Neural crest cell (in vitro differentiated cells): ENCODE data around the gene RSRP1. TPM values are rescaled to one million over a fixed set of nuclear protein-coding genes. Genes with fewer than 3 reads are reported as not detected.
A peak's percentile ranks its signal among the peaks of the same experiment; 100 is the strongest.

Source experiments
- DNase-seq: peaks from one replicate; pipeline ENCODE4 v3.0.0; 2021; ENCODE audit warnings: low read depth, mixed read lengths, low spot score
- H3K27ac Mint-ChIP-seq: one replicate; pipeline ENCODE4 v1.8.0; 2021; ENCODE audit warnings: mild to moderate bottlenecking, mixed read lengths; ENCODE audit not compliant: unreplicated experiment
- H3K27me3 Mint-ChIP-seq: 2 replicates; pipeline ENCODE4 v1.8.0; 2021; ENCODE audit warnings: low read depth, mild to moderate bottlenecking, mixed read lengths
- H3K36me3 Mint-ChIP-seq: 2 replicates; pipeline ENCODE4 v1.8.0; 2021; ENCODE audit warnings: low read depth, mild to moderate bottlenecking, mixed read lengths
- H3K4me1 Mint-ChIP-seq: 2 replicates; pipeline ENCODE4 v1.8.0; 2021; ENCODE audit warnings: mixed read lengths
- H3K4me3 Mint-ChIP-seq: one replicate; pipeline ENCODE4 v1.8.0; 2021; ENCODE audit warnings: mild to moderate bottlenecking, mixed read lengths
- H3K9me3 Mint-ChIP-seq: 2 replicates; pipeline ENCODE4 v1.8.0; 2021; ENCODE audit warnings: mixed read lengths
- total RNA-seq: library from RNA; stranded (reverse); gene quantifications from 2 replicates; pipeline ENCODE4 v1.2.1, GENCODE V29; 2021
- TF ChIP-seq, protein P1 (sequence below): fragments of 200-600 bp; sonication (generic); conservative IDR thresholded peaks from 2 replicates; pipeline ENCODE4 v1.5.0; 2021; ENCODE audit warnings: antibody characterized with exemption, mild to moderate bottlenecking

Gene RSRP1
- total RNA-seq, 1 donor from 2014 or later: 74.2 TPM

DNA sequence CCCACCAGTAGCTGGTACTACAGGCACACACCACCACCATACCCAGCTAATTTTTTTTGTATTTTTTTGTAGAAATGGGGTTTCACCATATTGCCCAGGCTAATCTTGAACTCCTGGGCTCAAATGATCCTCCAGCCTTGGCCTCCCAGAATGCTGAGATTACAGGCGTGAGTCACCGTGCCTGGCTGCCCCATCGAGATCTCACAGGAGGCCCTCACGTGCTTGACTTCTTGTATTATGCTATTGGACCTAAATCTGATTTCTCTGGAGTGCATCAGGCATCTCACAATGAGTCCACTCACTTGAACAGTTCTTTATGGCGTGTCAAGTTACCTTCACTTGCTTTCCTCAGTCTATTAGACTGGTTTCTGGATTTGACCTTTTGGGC lies 9.3 kb upstream of the RSRP1 start:
- H3K4me3 Mint-ChIP-seq: no peak overlapping the region
- no peaks in the 10 kb centered on the region for H3K9me3 Mint-ChIP-seq
- DNase-seq: no peak
- H3K4me1 Mint-ChIP-seq: no peaks in the 10 kb centered on the region
- H3K27ac Mint-ChIP-seq: no peak overlapping the region
- no peaks in the 10 kb centered on the region for H3K36me3 Mint-ChIP-seq
- TF ChIP-seq, protein P1, sequence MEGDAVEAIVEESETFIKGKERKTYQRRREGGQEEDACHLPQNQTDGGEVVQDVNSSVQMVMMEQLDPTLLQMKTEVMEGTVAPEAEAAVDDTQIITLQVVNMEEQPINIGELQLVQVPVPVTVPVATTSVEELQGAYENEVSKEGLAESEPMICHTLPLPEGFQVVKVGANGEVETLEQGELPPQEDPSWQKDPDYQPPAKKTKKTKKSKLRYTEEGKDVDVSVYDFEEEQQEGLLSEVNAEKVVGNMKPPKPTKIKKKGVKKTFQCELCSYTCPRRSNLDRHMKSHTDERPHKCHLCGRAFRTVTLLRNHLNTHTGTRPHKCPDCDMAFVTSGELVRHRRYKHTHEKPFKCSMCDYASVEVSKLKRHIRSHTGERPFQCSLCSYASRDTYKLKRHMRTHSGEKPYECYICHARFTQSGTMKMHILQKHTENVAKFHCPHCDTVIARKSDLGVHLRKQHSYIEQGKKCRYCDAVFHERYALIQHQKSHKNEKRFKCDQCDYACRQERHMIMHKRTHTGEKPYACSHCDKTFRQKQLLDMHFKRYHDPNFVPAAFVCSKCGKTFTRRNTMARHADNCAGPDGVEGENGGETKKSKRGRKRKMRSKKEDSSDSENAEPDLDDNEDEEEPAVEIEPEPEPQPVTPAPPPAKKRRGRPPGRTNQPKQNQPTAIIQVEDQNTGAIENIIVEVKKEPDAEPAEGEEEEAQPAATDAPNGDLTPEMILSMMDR: no peak
- no peaks in the 10 kb centered on the region for H3K27me3 Mint-ChIP-seq

DNA sequence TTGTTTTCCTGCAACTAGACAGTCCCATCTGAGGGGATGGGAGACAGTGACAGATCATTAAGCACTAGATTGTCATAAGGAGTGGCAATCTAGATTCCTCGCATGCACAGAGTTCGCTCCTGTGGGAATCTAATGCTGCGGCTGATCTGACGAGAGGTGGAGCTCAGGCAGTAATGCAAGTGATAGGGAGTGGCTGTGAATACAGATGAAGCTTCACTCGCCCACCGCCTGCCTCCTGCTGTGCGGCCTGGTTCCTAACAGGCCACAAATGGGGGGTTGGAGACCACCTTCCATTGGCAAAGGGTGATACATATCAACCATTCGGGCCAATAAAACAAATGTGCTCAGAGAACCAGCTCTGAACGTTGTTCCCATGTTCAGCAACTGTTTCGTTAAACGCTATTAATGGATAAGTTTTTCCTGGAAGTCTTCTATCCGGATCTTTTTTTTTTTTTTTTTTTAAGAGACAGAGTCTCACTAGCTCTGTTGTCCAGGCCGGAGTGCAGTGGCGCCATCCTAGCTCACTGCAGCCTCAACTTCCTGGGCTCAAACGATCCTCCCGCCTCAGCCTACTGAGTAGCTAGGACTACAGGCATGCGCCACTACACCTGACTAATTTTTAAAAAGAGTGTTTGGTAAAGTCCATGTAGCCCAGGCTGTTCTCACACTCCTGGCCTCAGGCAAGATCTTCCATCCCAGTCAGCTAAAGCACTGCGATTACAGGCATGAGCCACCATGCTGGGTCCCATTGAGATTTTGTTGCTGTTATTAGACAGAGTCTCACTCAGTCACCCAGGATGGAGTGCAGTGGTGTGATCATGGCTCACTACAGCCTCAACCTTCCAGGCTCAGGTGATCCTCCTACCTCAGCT lies 8.7 kb upstream of the RSRP1 start:
- no peaks in the 10 kb centered on the region for H3K4me1 Mint-ChIP-seq
- no peaks in the 10 kb centered on the region for H3K27me3 Mint-ChIP-seq
- TF ChIP-seq, protein P1: no peak
- no peak for DNase-seq
- no peak overlapping the region for H3K27ac Mint-ChIP-seq
- H3K4me3 Mint-ChIP-seq: no peak overlapping the region
- H3K9me3 Mint-ChIP-seq: no peaks in the 10 kb centered on the region
- H3K36me3 Mint-ChIP-seq: no peaks in the 10 kb centered on the region

DNA sequence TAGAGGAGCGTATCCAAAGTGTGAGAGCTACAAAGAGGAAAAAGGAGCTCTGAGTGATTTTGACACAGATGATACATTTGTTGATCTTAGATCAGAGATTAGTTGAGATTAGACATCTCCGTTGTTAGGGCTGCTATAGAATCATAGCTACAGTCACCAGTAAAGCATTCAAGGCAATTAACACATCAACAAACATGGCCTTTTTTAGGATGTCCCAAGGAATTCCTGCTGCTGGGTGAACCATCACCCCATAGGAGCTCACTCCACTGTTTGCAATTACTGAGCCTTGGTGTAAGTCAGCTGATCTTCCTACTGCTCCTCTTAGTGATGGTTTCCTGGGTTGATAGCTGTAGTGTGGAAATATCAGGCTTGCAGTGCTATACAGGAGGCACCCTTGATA lies 6.7 kb upstream of the RSRP1 start:
- no peaks in the 10 kb centered on the region for H3K36me3 Mint-ChIP-seq
- no peaks in the 10 kb centered on the region for H3K4me1 Mint-ChIP-seq
- TF ChIP-seq, protein P1: no peak
- no peak overlapping the region for H3K4me3 Mint-ChIP-seq
- H3K9me3 Mint-ChIP-seq: no peaks in the 10 kb centered on the region
- H3K27ac Mint-ChIP-seq: no peak overlapping the region
- no peaks in the 10 kb centered on the region for H3K27me3 Mint-ChIP-seq
- DNase-seq: no peak

GRCh38 chr1:25247829-25248754 lies 838 bp upstream of the RSRP1 start:
- DNase-seq: no peak
- Mint-ChIP-seq H3K4me3 (peak overlapping the region; percentile 99), H3K36me3 (peaks cover 13% of the 10 kb centered on the region), H3K27ac (peak overlapping the region; percentile 96), H3K4me1 (peaks cover 37% of the 10 kb centered on the region), H3K9me3 (no peaks in the 10 kb centered on the region), H3K27me3 (peaks cover 3% of the 10 kb centered on the region)
- TF ChIP-seq, protein P1: peak; percentile 38

DNA sequence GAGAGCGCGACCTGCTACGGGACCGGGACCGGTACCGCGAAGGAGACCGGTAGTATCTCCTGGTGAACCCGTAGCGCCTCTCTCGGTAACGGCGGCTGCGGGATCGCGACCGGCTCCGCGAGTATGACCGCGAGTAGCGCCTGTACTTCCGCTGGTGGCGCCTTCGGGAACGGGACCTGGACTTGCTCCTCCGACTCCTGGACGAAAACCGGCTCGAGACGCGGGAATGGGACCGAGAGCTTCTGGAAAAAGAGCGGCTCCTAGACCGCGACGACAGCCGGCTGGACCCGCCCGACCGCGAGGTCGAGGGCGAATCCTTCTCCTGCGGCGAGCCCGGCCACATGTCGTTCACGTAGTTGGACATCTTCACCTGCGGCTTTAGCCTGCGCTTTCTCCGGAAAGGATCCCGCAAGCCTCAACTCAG lies 642 bp downstream of the RSRP1 start:
- no peak for DNase-seq
- H3K4me3 Mint-ChIP-seq: peak overlapping the region; percentile 99
- H3K36me3 Mint-ChIP-seq: peaks cover 13% of the 10 kb centered on the region
- H3K4me1 Mint-ChIP-seq: peaks cover 37% of the 10 kb centered on the region
- peaks cover 3% of the 10 kb centered on the region for H3K27me3 Mint-ChIP-seq
- H3K27ac Mint-ChIP-seq: peak overlapping the region; percentile 96
- no peaks in the 10 kb centered on the region for H3K9me3 Mint-ChIP-seq
- TF ChIP-seq, protein P1: no peak
